HG03103 (cell line): ENCODE data around the gene RAB27A.
"Not testable (repeated sequence)": the region's sequence is repeated elsewhere in the genome, so short reads cannot be mapped to it uniquely, and the experiment has no call there.

Experiments
- ATAC-seq: cut with Tn5 transposase; IDR thresholded peaks from one replicate; pipeline ENCODE4 v1.9.1; 2021; ENCODE audit warnings: low read depth; ENCODE audit not compliant: unreplicated experiment

Gene RAB27A

DNA sequence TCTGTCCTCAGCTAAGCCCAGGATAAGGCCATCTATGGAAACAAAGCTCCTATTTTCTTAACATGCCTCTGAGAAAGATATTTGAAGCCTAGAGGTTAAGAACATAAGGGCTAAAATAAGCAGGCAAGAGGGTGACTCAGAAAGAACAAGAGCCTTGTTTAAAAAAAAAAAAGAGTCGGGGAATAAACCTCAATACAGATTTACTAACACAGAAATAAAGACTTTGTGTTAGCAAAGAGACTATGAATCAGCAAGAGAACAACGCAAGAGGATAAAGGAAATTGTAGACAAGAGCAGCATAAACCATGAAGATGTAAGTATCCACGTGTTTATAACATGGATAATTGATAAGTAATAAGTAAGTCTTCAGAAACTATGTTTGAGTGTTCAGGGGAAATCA is 36.0 kb downstream of the RAB27A start:
- ATAC-seq: no peak

DNA sequence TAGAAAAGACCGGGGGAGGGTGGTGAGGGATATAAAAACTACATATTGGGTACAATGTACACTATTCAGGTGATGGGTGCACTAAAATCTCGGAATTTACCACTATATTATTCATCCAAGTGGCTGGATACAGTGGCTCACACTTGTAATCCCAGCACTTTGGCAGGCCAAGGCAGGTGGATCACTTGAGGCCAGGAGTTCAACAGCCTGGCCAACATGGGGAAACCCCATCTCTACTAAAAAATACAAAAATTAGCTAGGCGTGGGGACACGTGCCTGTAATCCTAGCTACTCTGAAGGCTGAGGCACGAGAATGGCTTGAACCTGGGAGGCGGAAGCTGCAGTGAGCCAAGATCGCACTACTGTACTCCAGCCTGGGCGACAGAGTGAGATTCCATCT is 37.4 kb downstream of the RAB27A start:
- not testable (repeated sequence) for ATAC-seq

DNA sequence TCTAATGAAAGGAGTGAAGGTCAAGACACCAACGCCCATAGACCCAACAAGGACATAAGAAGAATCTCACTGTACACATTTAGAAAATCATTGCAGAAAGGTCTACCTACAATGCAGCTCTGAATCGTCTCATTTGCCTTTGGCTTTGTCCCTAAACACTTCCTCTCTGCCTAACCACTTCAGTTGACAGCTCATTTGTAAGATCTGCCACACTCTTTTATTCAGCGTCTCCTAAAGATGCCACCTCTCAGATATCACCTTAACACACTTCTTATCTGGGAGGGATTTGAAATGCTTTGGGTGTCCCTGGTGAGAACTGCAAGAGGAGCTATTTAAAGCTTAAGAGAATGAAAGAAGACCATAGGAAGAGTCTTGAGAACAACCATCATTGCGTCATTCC is 38.7 kb downstream of the RAB27A start:
- ATAC-seq: no peak

DNA sequence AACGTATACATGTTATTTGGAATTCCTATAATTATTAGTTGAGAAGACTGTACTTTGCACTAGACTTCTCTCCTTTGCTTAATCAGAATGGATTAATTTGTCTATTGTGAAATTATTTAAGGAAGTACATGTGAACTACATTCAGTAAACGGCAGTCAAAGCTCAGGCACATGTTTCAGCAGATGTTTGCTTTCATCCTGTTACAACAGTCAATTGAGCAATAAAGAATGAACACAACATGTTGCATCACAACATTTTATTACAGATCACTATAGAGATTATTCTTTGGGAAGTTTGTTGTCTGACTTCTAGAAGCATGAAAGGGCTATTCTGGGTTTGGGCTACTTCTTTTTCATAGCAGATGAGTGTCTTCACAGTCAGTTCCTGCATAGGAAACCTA is 39.2 kb downstream of the RAB27A start:
- no peak for ATAC-seq

DNA sequence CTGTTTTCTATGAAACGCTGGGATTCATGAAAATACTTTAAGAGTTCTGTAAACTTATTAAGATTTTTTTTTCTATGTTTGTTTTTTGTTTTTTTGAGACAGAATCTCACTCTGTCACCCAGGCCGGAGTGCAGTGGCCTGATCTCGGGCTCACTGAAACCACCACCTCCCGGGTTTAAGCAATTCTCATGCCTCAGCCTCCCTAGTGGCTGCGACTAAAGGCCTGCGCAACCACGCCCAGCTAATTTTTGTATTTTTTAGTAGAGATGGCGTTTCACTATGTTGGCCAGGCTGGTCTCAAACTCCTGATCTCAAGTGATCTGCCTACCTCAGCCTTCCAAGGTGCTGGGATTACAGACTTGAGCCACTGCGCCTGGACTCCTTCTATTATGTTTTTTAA is 39.7 kb downstream of the RAB27A start:
- ATAC-seq: not testable (repeated sequence)

DNA sequence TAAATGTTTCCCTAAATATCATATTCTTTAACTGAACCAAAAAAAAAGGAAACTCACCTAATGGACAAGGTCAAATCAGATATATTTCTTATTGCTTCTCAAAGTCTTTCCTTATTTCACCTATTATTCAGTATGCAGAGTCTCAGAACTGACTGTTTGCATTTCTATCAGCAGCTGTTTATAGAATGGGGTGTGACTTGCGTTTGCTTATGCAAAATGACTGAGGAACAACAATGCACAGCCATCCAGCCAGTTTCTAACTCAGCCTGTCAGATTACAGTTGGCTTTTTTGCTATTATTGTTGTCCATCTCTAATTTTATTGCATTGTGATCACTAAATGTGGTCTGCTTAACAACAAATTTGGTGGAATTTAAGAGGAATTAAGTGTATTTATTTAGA is 40.7 kb downstream of the RAB27A start:
- ATAC-seq: no peak

DNA sequence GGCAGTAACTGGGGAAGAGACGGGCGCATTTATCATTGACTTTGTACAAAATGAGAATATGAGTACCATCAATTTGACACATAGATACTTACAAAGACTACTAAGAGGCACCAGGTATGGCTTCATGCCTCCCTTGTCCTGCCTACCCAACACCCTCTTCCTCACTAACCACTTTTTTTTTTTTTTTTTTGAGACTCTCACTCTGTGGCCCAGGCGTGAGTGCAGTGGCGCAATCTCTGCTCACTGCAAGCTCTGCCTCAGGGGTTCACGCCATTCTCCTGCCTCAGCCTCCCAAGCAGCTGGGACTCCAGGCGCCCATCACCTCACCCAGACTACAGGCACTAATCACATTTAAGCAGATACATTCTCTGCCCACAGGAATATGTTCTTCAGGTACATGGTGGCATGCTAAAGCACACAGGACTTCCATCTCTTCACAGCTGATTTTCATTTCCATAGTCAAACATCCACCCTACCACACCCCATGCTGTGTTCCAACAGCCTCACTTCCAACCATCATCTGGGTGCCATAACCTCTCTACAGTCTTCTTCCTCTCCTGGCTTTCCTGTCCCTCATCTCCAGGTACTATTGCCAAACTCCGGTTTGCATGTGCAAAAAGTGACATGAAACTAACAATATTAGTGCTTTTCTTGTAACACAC is 41.7 kb downstream of the RAB27A start:
- no peak for ATAC-seq

DNA sequence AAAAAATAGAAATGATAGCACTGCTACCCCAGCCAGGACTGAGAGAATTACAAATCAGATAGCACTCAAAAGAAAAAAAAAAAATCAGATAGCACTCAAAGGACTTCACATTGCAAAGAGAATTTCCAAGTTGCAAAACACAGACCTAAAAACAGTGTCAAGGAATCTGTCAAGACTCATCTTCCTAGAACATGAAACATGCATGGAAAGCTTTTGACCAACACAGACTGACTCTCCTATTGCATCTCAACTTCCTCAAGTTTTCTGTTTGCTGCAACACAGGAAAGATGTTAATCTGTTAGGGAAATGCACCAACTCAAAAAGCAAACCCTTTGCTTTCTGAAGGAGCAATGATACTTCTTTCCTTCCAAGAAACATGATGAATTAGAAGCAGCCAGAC is 42.3 kb downstream of the RAB27A start:
- ATAC-seq: no peak

DNA sequence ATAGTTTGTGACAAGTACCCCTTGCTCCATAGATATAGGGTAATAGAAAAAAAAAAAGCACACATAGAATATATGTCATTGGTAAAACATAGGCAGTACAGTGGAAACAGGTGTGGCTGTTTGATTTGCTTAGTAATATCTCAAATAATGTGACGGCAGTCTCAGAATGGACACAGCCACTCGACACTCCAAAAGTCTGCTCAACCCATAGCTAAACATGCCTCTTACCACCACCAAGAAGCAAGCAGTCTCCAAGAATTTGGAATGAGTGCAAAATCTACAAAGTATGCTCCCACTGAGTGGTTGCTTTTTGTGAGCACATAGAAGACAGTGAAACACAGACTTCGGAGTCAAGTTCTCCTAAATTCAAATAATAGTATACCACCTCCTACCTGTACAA is 43.0 kb downstream of the RAB27A start:
- ATAC-seq: no peak

DNA sequence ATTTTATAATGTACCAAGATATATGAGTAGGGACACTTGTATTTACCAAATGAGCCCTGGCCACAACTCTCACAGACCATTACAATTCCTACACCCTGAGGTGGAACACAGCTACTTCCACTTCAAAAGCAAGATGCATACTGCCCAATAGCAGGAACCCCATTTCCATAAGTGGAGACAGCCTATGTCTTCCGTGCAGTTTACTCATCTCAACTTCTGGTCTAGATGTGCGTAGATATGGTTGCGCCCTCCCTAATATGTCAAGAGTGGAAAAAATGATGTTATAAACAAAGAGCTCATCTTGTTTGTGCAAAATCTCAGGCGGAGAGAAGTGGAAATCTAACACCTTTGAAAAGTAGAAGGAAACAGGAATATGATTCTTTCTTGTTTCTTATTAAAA is 44.6 kb downstream of the RAB27A start:
- no peak for ATAC-seq

DNA sequence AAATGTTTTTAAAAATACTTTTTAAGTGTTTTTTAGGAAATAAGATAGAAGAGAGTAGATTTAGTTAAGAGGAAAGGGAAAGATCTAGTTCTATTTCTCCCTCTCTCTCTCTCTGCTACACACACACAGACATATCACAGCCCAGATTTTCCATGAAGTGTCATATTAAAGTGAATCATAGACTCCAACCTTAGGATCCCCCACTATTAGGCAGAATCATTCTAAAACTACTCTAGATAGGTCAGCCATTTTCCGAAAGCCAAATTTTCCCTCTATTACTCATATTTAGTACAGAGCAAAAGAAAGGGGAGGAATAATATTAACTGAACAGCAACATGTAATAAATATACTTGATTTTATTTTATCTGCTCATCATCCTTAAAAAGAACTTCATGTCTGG is 47.7 kb downstream of the RAB27A start:
- ATAC-seq: no peak

DNA sequence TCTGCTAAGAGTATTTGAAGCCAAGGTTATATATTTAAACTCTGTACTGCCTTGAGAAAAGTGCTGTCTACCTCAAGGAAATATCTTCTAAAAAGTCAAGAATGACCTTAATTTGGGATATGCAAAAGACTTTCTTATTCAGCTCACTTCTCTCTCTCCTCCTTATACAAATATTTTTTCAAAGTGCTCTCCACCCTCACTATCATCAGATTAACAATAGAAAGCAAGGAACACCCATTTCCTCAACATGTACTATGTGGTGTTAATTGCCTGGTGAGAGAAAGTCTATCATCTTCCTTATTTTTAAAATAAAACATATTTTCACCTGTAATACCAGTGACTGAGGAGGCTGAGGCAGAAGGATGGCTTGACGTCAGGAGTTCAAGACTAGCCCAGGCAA is 48.4 kb downstream of the RAB27A start:
- ATAC-seq: no peak

DNA sequence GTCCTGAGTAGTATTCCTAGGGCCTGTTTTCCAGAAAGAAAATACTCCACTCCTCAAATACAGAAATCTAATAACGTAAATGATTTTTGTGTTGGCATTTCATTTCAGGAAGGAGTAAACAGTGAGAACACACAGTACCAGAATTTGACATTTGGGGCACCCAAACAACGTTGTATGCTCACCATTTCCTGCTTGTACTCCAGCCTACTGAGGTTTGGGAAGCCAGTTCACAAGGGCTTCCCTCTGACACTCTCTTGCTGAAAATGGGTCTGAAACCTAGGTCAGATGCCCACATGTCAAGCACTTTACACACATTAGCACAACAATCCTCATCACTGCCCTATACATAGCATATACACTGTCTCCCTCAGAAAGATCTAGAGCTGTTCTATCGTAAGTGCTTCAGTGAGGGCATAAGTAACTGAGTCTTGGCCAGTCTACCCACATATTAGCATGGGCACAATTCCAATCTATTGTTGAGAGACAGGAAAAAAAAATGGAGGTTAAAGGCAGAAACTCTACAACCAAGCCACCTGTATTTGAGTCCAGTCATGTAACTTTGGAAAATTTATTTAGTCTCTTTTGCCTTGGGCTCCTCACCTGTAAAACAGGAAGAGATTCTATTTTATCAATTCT is 49.4 kb downstream of the RAB27A start:
- no peak for ATAC-seq

DNA sequence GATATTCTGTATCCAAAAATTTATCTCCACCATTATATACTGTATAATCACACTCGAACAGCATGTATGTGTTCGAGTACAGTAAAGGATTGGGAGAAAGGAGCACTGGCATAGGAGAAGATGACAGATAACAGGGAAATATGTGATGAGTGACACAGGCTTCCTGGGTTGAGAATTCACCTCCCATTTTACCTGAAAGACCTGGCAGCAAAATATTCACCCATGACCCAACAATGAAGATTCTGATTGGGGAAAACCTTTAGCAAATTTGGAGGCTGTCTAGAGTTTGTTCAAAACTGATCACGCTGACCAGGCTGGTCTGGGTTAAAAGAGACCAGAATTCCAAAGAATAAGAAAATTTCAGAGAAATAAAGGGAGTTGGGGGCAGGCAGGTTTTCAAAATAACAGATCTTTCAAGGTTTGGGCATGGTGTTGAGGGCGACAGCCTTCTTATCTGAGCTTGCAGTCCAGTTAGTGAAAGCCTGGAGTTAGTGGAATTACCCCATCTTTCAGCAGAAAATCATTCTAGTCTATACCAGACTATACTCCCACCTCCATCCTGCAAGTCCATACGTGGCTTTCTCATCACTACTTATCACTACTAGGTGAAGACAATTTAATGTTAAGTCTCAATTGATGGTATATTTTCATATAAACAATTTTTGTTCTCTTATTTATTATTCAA is 50.0 kb downstream of the RAB27A start:
- ATAC-seq: no peak

DNA sequence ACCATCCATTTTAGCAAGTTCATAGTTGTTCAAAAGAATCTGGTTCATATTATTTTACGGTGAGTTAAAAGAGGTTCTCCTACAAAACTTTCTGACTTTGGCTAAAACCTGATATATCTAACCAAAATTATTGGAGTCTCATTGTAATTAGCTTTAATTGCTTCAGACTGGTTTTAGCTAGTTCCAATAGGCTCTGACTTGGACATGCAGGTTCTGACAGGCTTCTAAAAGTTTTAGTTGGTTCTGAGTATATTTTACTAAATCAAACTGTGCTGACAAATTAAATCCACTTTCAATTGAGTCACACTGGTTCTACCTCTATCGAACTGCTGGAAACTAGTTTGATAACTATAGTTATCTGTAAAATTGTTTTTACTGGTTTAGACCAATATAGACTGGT is 50.7 kb downstream of the RAB27A start:
- no peak for ATAC-seq

DNA sequence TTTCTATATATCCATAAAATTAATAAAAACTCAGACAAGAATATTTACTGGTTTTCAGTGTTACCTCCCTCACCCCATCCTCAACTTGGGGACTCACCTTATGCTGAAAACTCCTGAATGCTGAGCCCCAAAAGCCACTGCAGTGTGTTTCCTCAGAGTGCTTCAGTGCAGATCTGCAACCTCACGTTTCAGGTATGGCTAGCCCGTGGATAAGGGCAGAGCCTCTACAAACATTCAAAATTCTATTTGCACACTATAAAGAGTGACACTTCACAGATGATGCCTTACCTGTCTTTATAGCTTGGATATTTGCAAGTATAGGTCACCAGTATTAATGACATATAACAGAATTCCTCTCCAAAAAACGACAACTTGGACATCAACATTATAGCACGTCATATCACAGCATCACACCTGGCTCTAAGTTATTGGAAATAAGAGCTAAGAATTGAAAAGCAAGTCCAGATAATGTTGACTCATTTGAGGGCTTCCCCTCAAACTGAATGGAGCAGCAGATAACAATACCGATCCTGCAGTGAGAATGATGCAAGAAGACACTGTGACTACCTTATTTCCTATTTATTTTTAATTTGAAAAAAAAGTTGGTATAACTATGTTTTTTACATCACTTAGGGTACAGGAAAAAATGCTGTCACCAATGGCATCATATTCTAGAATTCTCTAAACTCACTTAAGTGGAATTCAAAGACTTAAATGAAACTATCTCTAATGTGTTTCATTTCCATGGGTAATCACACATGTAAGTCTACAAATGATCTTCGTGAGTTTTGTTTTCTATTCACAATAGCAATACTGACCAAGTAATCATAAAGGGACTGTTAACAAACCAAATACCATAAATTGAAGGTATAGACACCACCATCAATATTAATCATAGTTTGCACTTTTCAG is 52.1 kb downstream of the RAB27A start:
- ATAC-seq: no peak

DNA sequence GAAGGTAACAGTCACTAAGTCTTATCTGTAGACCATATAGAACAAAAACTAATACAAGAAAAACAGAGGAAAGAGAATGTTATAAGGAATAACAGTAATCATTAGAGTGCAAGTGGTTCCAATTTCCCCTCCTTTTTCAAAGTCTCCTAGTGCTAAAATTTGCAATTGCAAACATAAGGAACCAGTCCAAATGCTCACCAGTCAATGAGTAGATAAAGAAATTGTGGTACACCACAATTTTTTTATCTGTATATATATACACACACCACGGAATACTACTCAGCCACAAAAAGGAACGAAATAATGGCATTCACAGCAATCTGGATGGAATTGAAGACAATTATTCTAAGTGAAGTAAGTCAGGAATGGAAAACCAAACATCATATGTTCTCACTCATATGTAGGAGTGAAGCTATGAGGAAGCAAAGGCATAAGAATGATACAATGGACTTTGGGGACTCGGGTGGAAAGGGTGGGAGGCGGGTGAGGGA is 54.0 kb downstream of the RAB27A start:
- no peak for ATAC-seq

DNA sequence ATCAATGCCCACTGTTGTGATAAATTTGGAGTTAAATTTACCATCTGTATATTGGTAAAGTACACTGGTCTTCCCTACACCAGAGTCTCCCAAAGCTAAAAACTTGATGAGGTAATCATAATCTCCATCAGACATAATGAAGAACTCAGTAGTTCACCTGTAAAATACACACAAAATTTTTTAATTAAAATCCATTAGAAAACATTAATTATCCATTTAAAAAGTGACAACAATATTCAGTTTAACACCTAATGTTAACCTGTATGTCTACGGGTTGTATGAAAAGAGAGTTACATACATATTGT is 54.9 kb downstream of the RAB27A start:
- ATAC-seq: no peak

DNA sequence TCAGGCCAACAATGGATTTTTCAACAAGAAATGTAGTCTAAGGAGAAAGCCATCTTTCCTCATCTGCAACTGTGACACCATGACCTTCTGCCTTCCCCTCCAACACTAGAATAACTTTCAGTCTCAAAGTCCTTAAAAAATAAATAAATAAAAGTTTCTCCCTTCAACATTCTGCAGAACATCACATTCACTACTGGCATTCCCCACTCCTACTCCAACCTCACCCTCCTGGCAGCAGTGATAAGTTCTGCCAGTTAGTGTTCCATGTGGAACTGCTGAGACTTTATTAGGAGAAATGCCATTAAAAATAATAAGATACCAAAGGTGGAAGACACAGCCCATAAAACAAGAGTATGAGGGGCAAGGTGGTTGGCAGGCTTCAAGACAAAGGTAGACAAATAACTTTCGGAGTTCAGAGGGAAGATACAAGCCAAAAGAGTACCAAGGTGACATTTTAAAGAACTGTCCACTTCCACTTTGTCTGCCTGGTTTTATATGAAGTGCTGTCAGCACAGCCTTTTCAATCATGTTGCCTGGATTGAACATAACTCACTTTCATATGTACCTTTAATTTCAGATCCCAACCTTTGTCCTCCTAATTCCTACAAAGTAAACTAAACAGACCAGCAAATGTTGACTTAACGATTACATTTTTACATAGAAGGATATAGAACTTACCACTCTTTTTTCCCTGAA is 55.4 kb downstream of the RAB27A start:
- no peak for ATAC-seq

DNA sequence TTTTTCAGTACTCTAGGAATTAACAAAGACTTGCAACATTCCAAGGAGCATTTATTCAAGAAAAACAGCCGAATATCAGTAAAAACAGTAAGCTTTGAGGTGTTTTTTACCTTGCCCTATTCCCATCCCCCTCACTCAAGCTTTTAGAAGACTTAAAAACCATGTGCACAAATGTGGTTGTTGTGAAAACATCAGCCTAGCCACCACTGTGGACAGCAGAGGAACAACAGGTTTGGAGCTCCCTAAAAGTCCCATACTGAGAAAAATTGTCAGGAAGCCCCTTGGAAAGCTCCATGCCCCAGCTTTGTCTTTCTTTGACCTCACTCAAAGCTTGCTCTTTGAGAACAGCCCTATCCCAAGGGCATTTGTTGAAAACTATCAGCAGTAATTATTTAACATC is 58.2 kb downstream of the RAB27A start:
- ATAC-seq: no peak

DNA sequence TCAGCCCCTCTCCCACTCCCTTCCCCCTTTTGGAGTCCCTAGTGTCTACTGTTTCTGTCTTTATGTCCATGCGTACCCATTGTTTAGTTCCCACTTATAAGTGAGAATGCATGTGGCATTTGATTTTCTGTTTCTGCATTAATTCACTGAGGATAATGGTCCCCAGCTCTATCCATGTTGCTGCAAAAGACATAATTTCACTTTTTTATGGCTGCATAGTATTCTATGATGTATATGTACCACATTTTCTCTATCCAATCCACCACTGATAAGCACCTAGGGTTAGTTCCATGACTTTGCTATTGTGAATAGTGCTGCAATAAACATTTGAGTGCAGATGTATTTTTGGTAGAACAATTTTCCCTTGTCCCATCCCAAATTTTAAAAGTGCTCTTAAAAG is 58.7 kb downstream of the RAB27A start:
- no peak for ATAC-seq
